SK-N-SH (cell line): Measurements from ENCODE around the gene APP. TPM values are rescaled to one million over a fixed set of nuclear protein-coding genes. Genes with fewer than 3 reads are reported as not detected.

ENCODE experiments used
- CTCF ChIA-PET: fragments of 300-600, 350-600 bp; formaldehyde crosslinking; extraction: SDS; loops from one replicate; lab custom pipeline; 2021; lab: Yijun Ruan, JAX
- POLR2A ChIA-PET: fragments of 350-600 bp; sonication (Branson Sonifier 250); formaldehyde crosslinking; extraction: SDS; loops from one replicate; lab custom pipeline; 2020; ENCODE audit warnings: antibody characterized with exemption, inconsistent platforms; lab: Yijun Ruan, JAX
- DNase-seq: peaks from one replicate; pipeline ENCODE4 v3.0.0; 2012
- H2AFZ ChIP-seq: fragments of 200-600 bp; sonication (generic); 2 replicates; pipeline ENCODE4 v1.8.1; 2016; ENCODE audit warnings: antibody characterized with exemption, mild to moderate bottlenecking, low read depth
- H3F3A ChIP-seq: fragments of 200-600 bp; sonication (generic); replicated peaks from 2 replicates; pipeline ENCODE3; 2016; ENCODE audit warnings: antibody characterized with exemption, mild to moderate bottlenecking; ENCODE audit not compliant: insufficient read depth
- H3K27ac ChIP-seq, 2 experiments: fragments of 200-500 bp in 1 of 2; fragments of 200-600 bp in 1 of 2; sonication (Bioruptor generic) in 1 of 2; sonication (generic), shearing (Covaris generic) in 1 of 2; 2 replicates each; pipeline versions ENCODE4 v1.5.1 to v1.6.1; 2014 to 2016; ENCODE audit warnings: low read depth in 2 of 2, inconsistent platforms in 1 of 2, low read length in 1 of 2, mild to moderate bottlenecking in 1 of 2, mixed read lengths in 1 of 2
- H3K27me3 ChIP-seq: fragments of 200-600 bp; sonication (generic), shearing (Covaris generic); 2 replicates; pipeline ENCODE4 v1.6.1; 2016; ENCODE audit warnings: mixed run types; ENCODE audit not compliant: insufficient read depth
- H3K36me3 ChIP-seq, 2 experiments: fragments of 200-500 bp in 1 of 2; fragments of 200-600 bp in 1 of 2; sonication (Bioruptor generic) in 1 of 2; sonication (generic) in 1 of 2; replicated peaks in 1 of 2; 2 replicates each; pipeline versions ENCODE3 to v1.5.1; 2014 to 2016; ENCODE audit warnings: low read length in 1 of 2, mild to moderate bottlenecking in 1 of 2; ENCODE audit not compliant: insufficient read depth in 2 of 2, control insufficient read depth in 1 of 2
- H3K4me1 ChIP-seq, 2 experiments: fragments of 200-500 bp in 1 of 2; fragments of 200-600 bp in 1 of 2; sonication (Bioruptor generic) in 1 of 2; sonication (generic), shearing (Covaris generic) in 1 of 2; 2 replicates each; pipeline versions ENCODE4 v1.5.1 to v1.6.1; 2014 to 2016; ENCODE audit warnings: low read depth in 1 of 2, low read length in 1 of 2, mixed run types in 1 of 2; ENCODE audit not compliant: insufficient read depth in 2 of 2, control insufficient read depth in 1 of 2
- H3K4me2 ChIP-seq: fragments of 200-600 bp; sonication (generic), shearing (Covaris generic); 2 replicates; pipeline ENCODE4 v1.6.1; 2017; ENCODE audit warnings: mixed run types
- H3K4me3 ChIP-seq, 2 experiments: fragments of 200-500 bp in 1 of 2; fragments of 200-600 bp in 1 of 2; sonication (Bioruptor generic) in 1 of 2; sonication (generic), shearing (Covaris generic) in 1 of 2; 2 replicates each; pipeline versions ENCODE4 v1.5.1 to v1.8.1; 2014 to 2016; ENCODE audit warnings: low read depth in 2 of 2, inconsistent platforms in 1 of 2, low read length in 1 of 2, mild to moderate bottlenecking in 1 of 2, mixed read lengths in 1 of 2, moderate library complexity in 1 of 2
- H3K79me2 ChIP-seq: fragments of 200-600 bp; sonication (generic); 2 replicates; pipeline ENCODE4 v1.8.1; 2017; ENCODE audit warnings: mild to moderate bottlenecking; ENCODE audit not compliant: insufficient read depth
- H3K9ac ChIP-seq: fragments of 200-600 bp; sonication (generic); 2 replicates; pipeline ENCODE4 v1.6.1; 2017; ENCODE audit warnings: mixed run types
- H3K9me2 ChIP-seq: fragments of 200-600 bp; sonication (generic); 2 replicates; pipeline ENCODE4 v1.6.1; 2017; ENCODE audit warnings: mixed run types
- H3K9me3 ChIP-seq: fragments of 200-600 bp; sonication (generic); 2 replicates; pipeline ENCODE4 v1.6.1; 2017; ENCODE audit warnings: mixed run types, mild to moderate bottlenecking, moderate library complexity
- H4K20me1 ChIP-seq: fragments of 200-600 bp; sonication (generic); 2 replicates; pipeline ENCODE4 v1.6.1; 2017; ENCODE audit warnings: mild to moderate bottlenecking, mixed run types; ENCODE audit not compliant: insufficient read depth
- CHD2 ChIP-seq: fragments of 150-350 bp; IDR thresholded peaks from 2 replicates; pipeline ENCODE4 v1.6.1; 2018; ENCODE audit warnings: low read length; ENCODE audit not compliant: partially characterized antibody
- ELF1 ChIP-seq: IDR thresholded peaks from 2 replicates; pipeline ENCODE4 v1.4.0; 2012
- EZH2phosphoT487 ChIP-seq: fragments of 200-600 bp; sonication (generic); IDR thresholded peaks from 2 replicates; pipeline ENCODE4 v1.6.1; 2017; ENCODE audit warnings: low read depth, mixed run types, mild to moderate bottlenecking, antibody characterized with exemption, moderate library complexity, borderline replicate concordance
- FOSL2 ChIP-seq: IDR thresholded peaks from 2 replicates; pipeline ENCODE4 v1.4.0; 2012; ENCODE audit warnings: low read depth, mild to moderate bottlenecking, moderate library complexity, borderline replicate concordance
- POLR2AphosphoS5 ChIP-seq: IDR thresholded peaks from 2 replicates; pipeline ENCODE4 v1.6.1; 2012; ENCODE audit warnings: low read depth, low read length
- RXRA ChIP-seq: IDR thresholded peaks from 2 replicates; pipeline ENCODE4 v1.4.0; 2012; ENCODE audit warnings: low read depth, mild to moderate bottlenecking, borderline replicate concordance
- YY1 ChIP-seq: IDR thresholded peaks from 2 replicates; pipeline ENCODE4 v1.4.0; 2012; ENCODE audit warnings: low read depth, mild to moderate bottlenecking
- WGBS: methylation state at CpG from one replicate; pipeline ENCODE4 v1.1.6; 2017; ENCODE audit warnings: low lambda C conversion rate; 5-methylcytosine and 5-hydroxymethylcytosine counted together
- polyA plus RNA-seq, 3 experiments: library from polyadenylated mRNA; depleted of rRNA; stranded (reverse); fragments of >200 nt; gene quantifications; 2 replicates each; pipeline ENCODE4 v1.2.3, GENCODE V29; 2012
- TF ChIP-seq, protein P1 (sequence below): fragments of 150-350 bp; IDR thresholded peaks from 2 replicates; pipeline ENCODE4 v1.6.1; 2016; ENCODE audit warnings: mild to moderate bottlenecking, low read depth, low read length

The APP gene
- polyA plus RNA-seq, 1 of the 3 experiments (the other 2 are of a cell fraction): 780 TPM

DNA sequence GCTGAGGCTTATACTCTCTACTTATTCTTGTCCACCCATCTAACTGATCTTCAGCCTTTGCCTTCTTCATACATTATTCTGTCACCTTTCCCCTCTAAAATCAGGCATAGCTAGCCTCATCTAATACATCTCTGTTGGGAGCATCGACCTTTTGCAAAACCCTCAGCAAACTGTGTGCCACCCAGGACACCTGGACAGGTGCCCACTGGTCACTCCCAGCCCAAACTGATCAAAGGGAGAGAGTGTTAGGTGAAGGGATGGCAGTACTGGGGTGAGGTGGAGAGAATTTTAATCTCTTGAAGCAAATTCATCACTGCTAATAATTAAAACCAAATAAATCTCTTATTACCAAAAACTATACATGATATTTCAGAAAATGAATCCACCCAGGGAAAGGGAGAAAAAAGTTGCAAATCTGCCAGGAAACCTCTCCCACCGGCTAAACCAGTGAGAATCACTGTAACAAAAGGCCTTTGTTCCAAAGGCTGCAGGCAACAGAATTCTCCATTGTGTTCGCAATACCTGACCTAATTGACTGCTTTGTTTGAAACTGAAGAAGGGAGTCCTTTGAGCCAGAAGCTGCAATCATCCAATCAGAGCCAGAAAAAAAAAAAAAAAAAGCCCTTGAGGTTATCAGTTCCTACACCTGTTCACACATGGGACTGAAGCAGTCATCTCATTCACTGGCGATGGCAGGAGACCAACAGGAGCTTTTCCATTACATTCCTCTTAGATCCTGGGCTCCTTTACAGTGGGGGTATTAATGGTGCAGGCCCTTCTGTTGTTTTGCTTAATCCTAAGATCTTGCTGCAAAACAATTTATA, 172.6 kb downstream of the APP start:
- Histone ChIP-seq H4K20me1 (no peaks in the 10 kb centered on the region), H2AFZ (no peak overlapping the region), H3K36me3 (peaks cover 22 to 29% of the 10 kb centered on the region in 2 experiments), H3K9me2 (no peaks in the 10 kb centered on the region), H3K4me2 (no peak overlapping the region), H3K27ac (no peak overlapping the region), H3K4me1 (no peaks in the 10 kb centered on the region; a peak in 1 of 4 replicates), H3K9me3 (no peaks in the 10 kb centered on the region), H3K9ac (no peak overlapping the region), H3K4me3 (no peak overlapping the region), H3K79me2 (no peaks in the 10 kb centered on the region), H3F3A (peaks cover 3% of the 10 kb centered on the region), H3K27me3 (no peaks in the 10 kb centered on the region)
- TF ChIP-seq ELF1 (no peak), EZH2phosphoT487 (no peak), FOSL2 (no peak)
- 90% methylated on average over 4 of the region's 4 CpGs for WGBS
- no peak for DNase-seq
- ChIA-PET POLR2A (no interaction called here), CTCF (interaction anchor here (0.6 to 1.0 kb wide), 2 partner anchors 20 to 96 kb away, joined by 3 read pairs; no protein-coding TSS in a partner anchor)

DNA sequence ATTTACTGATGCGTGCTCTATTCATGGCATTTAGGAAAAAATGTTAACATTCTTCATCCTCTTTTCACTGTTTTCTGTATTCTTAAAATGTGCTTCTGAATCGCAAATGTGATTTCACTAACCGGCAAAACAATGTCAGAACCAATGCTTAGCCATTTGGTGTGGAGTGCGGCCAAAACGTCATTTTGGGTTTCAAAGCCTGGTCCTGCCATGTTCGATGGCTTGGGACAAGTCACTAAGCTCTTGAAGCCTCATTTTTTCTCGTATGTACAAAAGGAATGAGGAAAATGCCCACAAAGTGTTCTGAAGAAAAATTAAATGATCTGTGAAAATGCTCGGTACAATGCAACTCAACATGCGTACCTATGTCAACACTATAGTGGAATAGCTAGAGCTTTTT, 175.3 kb downstream of the APP start:
- Histone ChIP-seq H3K4me3 (no peak overlapping the region), H3K9me3 (no peaks in the 10 kb centered on the region), H4K20me1 (no peaks in the 10 kb centered on the region), H3K9ac (no peak overlapping the region), H3F3A (peaks cover 3% of the 10 kb centered on the region), H2AFZ (no peak overlapping the region), H3K79me2 (no peaks in the 10 kb centered on the region), H3K27ac (no peak overlapping the region), H3K4me2 (no peak overlapping the region), H3K4me1 (no peaks in the 10 kb centered on the region; a peak in 1 of 4 replicates), H3K36me3 (peaks cover 20 to 30% of the 10 kb centered on the region in 2 experiments), H3K9me2 (no peaks in the 10 kb centered on the region), H3K27me3 (no peaks in the 10 kb centered on the region)
- whole genome bisulfite sequencing: 93% methylated on average over 9 of the region's 9 CpGs
- POLR2A ChIA-PET: interaction anchor here (1.1 kb wide), 1 partner anchor 176 kb away, joined by 3 read pairs; the partner anchor contains the start of gene APP
- no peak for DNase-seq
- TF ChIP-seq, protein P1, sequence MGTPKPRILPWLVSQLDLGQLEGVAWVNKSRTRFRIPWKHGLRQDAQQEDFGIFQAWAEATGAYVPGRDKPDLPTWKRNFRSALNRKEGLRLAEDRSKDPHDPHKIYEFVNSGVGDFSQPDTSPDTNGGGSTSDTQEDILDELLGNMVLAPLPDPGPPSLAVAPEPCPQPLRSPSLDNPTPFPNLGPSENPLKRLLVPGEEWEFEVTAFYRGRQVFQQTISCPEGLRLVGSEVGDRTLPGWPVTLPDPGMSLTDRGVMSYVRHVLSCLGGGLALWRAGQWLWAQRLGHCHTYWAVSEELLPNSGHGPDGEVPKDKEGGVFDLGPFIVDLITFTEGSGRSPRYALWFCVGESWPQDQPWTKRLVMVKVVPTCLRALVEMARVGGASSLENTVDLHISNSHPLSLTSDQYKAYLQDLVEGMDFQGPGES: no peak
- TF ChIP-seq CHD2: no peak
- CTCF ChIA-PET: interaction anchor here (1.2 kb wide), 1 partner anchor 99 kb away, joined by 5 read pairs; no protein-coding TSS in a partner anchor

GRCh38 chr21:25994758-25995163, 175.8 kb downstream of the APP start:
- Histone ChIP-seq H3K79me2 (no peaks in the 10 kb centered on the region), H4K20me1 (no peaks in the 10 kb centered on the region), H3K9me3 (no peaks in the 10 kb centered on the region), H3K9me2 (no peaks in the 10 kb centered on the region), H3K4me2 (no peak overlapping the region), H3K36me3 (peaks cover 20 to 29% of the 10 kb centered on the region in 2 experiments), H3F3A (peaks cover 3% of the 10 kb centered on the region), H3K4me1 (no peaks in the 10 kb centered on the region; a peak in 1 of 4 replicates), H3K27me3 (no peaks in the 10 kb centered on the region), H3K4me3 (no peak overlapping the region), H3K27ac (no peak overlapping the region), H2AFZ (no peak overlapping the region), H3K9ac (no peak overlapping the region)
- POLR2A ChIA-PET: interaction anchor here (1.1 kb wide), 1 partner anchor 176 kb away, joined by 3 read pairs; the partner anchor contains the start of gene APP
- no peak for DNase-seq
- CTCF ChIA-PET: interaction anchor here (0.6 to 1.2 kb wide), 2 partner anchors 99 to 100 kb away, joined by 3 to 5 read pairs; no protein-coding TSS in a partner anchor
- WGBS: 89% methylated on average over 1 of the region's 1 CpG
- no peak for TF ChIP-seq POLR2AphosphoS5
- no peak for TF ChIP-seq RXRA
- no peak for TF ChIP-seq YY1
- TF ChIP-seq, all 33 proteins: peak for 0
